CD14-positive monocyte (primary cell): ENCODE results near the gene ASB16. TPM values are rescaled to one million over a fixed set of nuclear protein-coding genes. Genes with fewer than 3 reads are reported as not detected.

ENCODE experiments used
- DNase-seq, 3 donors: peaks; one replicate each; pipeline ENCODE4 v3.0.0-alpha.2; 2011 to 2022
- H2AFZ ChIP-seq: 2 replicates; pipeline ENCODE4 v1.6.0; 2012; ENCODE audit warnings: mild to moderate bottlenecking, low read depth, low read length, inconsistent platforms; ENCODE audit not compliant: insufficient read depth, poor library complexity, severe bottlenecking
- H3K27ac ChIP-seq, 2 donors: 1 replicate in 1 of 2; 2 replicates in 1 of 2; pipeline ENCODE4 v1.5.1; 2012 to 2013; ENCODE audit warnings: low read length in 2 of 2, control low read depth in 1 of 2, inconsistent platforms in 1 of 2, low read depth in 1 of 2, mild to moderate bottlenecking in 1 of 2
- H3K27me3 ChIP-seq, 2 donors: one replicate each; pipeline versions ENCODE4 v1.6.0 to v1.6.1; 2011 to 2013; ENCODE audit warnings: low read length in 2 of 2; ENCODE audit not compliant: control insufficient read depth in 2 of 2, insufficient read depth in 2 of 2
- H3K36me3 ChIP-seq, 2 donors: replicated peaks in 1 of 2; 1 replicate in 1 of 2; 2 replicates in 1 of 2; pipeline versions ENCODE4 v1.5.1 to v1.6.1; 2012 to 2013; ENCODE audit warnings: low read length in 2 of 2, control low read depth in 1 of 2, inconsistent platforms in 1 of 2, mild to moderate bottlenecking in 1 of 2; ENCODE audit not compliant: insufficient read depth in 2 of 2, control insufficient read depth in 1 of 2
- H3K4me1 ChIP-seq, 2 donors: 1 replicate in 1 of 2; 2 replicates in 1 of 2; pipeline versions ENCODE4 v1.5.1 to v1.6.1; 2012 to 2013; ENCODE audit warnings: low read length in 2 of 2, control low read depth in 1 of 2, inconsistent platforms in 1 of 2, mild to moderate bottlenecking in 1 of 2, moderate library complexity in 1 of 2; ENCODE audit not compliant: insufficient read depth in 2 of 2, control insufficient read depth in 1 of 2
- H3K4me2 ChIP-seq: replicated peaks from 2 replicates; pipeline ENCODE3; 2012; ENCODE audit warnings: low read length, moderate library complexity, mild to moderate bottlenecking; ENCODE audit not compliant: poor library complexity, severe bottlenecking; ENCODE audit errors: extremely low read depth
- H3K4me3 ChIP-seq, 3 experiments: fragments of 200-600 bp in 1 of 3; sonication (generic) in 1 of 3; replicated peaks in 1 of 3; 1 replicate in 2 of 3; 2 replicates in 1 of 3; pipeline ENCODE4 v1.5.1; 2011 to 2013; ENCODE audit warnings: low read length in 3 of 3, mild to moderate bottlenecking in 3 of 3, control low read depth in 2 of 3, low read depth in 2 of 3, inconsistent platforms in 1 of 3, moderate library complexity in 1 of 3
- H3K79me2 ChIP-seq: 2 replicates; pipeline ENCODE4 v1.6.0; 2012; ENCODE audit warnings: mild to moderate bottlenecking, control low read depth, inconsistent platforms, low read length, moderate library complexity; ENCODE audit not compliant: insufficient read depth
- H3K9ac ChIP-seq: 2 replicates; pipeline ENCODE4 v1.6.0; 2017; ENCODE audit warnings: low read length, mild to moderate bottlenecking; ENCODE audit not compliant: insufficient read depth, poor library complexity, severe bottlenecking
- H3K9me3 ChIP-seq, 2 donors: replicated peaks in 1 of 2; 1 replicate in 1 of 2; 2 replicates in 1 of 2; pipeline versions ENCODE4 v1.5.1 to v1.6.1; 2012 to 2013; ENCODE audit warnings: low read length in 2 of 2, control low read depth in 1 of 2; ENCODE audit not compliant: control insufficient read depth in 1 of 2, insufficient read depth in 1 of 2
- H4K20me1 ChIP-seq: 2 replicates; pipeline ENCODE4 v1.6.0; 2012; ENCODE audit warnings: mild to moderate bottlenecking, low read length, control low read depth, moderate library complexity; ENCODE audit not compliant: insufficient read depth
- H3K27ac Mint-ChIP-seq, 7 donors: one replicate each; pipeline ENCODE4 v1.8.0; 2020; ENCODE audit warnings: mild to moderate bottlenecking in 7 of 7, mixed read lengths in 7 of 7, moderate library complexity in 6 of 7, inconsistent platforms in 2 of 7
- H3K27me3 Mint-ChIP-seq, 3 donors: one replicate each; pipeline ENCODE4 v1.8.0; 2021 to 2022; ENCODE audit warnings: low read depth in 3 of 3, mild to moderate bottlenecking in 3 of 3, mixed read lengths in 3 of 3, moderate library complexity in 3 of 3, inconsistent platforms in 1 of 3
- H3K36me3 Mint-ChIP-seq, 2 donors: one replicate each; pipeline ENCODE4 v1.8.0; 2020; ENCODE audit warnings: mixed read lengths in 2 of 2, inconsistent platforms in 1 of 2, mild to moderate bottlenecking in 1 of 2
- H3K4me1 Mint-ChIP-seq: one replicate; pipeline ENCODE4 v1.8.0; 2020; ENCODE audit warnings: mild to moderate bottlenecking, mixed read lengths
- H3K4me3 Mint-ChIP-seq, 2 donors: one replicate each; pipeline ENCODE4 v1.8.0; 2020; ENCODE audit warnings: mild to moderate bottlenecking in 2 of 2, mixed read lengths in 2 of 2, moderate library complexity in 1 of 2
- H3K9me3 Mint-ChIP-seq, 7 donors: one replicate each; pipeline ENCODE4 v1.8.0; 2020 to 2022; ENCODE audit warnings: mixed read lengths in 7 of 7, mild to moderate bottlenecking in 6 of 7, moderate library complexity in 6 of 7, inconsistent platforms in 2 of 7
- WGBS: methylation state at CpG from one replicate; pipeline ENCODE4 v1.1.5; 2013; ENCODE audit warnings: missing lambda C conversion rate; ENCODE audit not compliant: insufficient coverage; 5-methylcytosine and 5-hydroxymethylcytosine counted together
- intact Hi-C, 2 donors: fragments of 100-400 bp; cut with micrococcal nuclease; formaldehyde crosslinking; loops; one replicate each; pipeline versions ENCODE4 v1.15.0 to v1.15.1; 2023
- polyA plus RNA-seq, 3 donors: library from polyadenylated mRNA; depleted of rRNA in 1 of 3; unstranded in 2 of 3; stranded (reverse) in 1 of 3; fragments of 300-500 nt in 2 of 3; fragments of >200 nt in 1 of 3; fragmentation: Illumina TruSeq in 2 of 3; gene quantifications; 1 replicate in 2 of 3; 2 replicates in 1 of 3; pipeline ENCODE4 v1.2.3, GENCODE V29; 2012 to 2021
- TF ChIP-seq, protein P1 (sequence below): fragments of 200-600 bp; IDR thresholded peaks from one replicate; pipeline ENCODE4 v1.8.0; 2022; ENCODE audit warnings: antibody characterized with exemption, mild to moderate bottlenecking

The ASB16 gene
- polyA plus RNA-seq, 3 donors, result not detected

DNA sequence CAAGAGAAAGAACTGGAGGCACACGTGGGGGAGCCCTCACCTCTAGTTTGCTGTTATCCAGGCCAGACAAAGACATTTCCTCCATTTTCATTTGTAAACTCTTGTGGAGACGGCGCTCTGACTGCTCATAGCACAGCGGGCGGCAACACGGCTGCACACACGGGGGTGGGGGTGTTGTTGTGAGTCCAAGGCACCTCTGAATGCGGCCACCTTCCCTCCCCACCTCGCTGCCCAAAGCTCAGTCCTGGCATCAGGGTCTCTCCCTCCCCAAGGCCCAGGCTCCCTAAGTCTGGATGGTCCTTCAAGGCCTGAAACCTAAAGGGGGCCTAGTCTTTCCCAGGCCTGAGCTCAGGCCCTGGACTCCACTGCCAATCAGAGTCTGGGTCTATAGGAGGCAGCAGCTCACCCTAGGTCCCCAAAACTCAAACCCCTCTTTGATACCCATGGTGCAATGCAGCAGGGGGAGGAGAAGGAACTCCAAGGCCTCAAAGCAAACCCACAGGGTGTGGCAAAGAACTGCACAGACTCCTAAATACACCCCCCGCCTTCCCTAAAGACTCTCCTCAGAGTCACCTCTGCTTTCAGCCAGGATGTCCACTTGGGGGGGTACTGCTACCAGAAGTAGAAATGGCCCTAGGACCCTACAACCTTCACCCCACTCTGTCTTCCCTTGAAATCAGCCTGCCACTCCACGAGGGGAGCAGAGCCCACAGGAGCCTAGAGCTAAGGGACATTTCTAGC is 27.6 kb downstream of the ASB16 start:
- intact Hi-C loops, result loop anchor here in 1 of 2 donors (1.0 kb wide), 2 partner anchors 10 to 21 kb away; partner anchors contain the start of gene UBTF
- Histone ChIP-seq H3K27me3 (no peaks in the 10 kb centered on the region), H4K20me1 (peaks cover 43% of the 10 kb centered on the region), H3K27ac (peak overlapping the region; percentile 89 to 94), H3K4me2 (peak overlapping the region; percentile 98), H3K9ac (peak overlapping the region; percentile 82), H2AFZ (peak overlapping the region; percentile 15), H3K4me3 (peak overlapping the region; percentile 83 to 97 (median 97)), H3K9me3 (no peaks in the 10 kb centered on the region), H3K79me2 (peaks cover 47% of the 10 kb centered on the region), H3K4me1 (peaks cover 31 to 36% of the 10 kb centered on the region in 2 donors), H3K36me3 (peaks cover 40 to 46% of the 10 kb centered on the region in 2 donors)
- Mint-ChIP-seq H3K4me3 (peak overlapping the region; percentile 83 to 91), H3K9me3 (no peaks in the 10 kb centered on the region), H3K36me3 (peaks cover 40 to 44% of the 10 kb centered on the region in 2 donors), H3K4me1 (peaks cover 36% of the 10 kb centered on the region), H3K27ac (peak overlapping the region; percentile 85 to 95 (median 91)), H3K27me3 (peaks cover 0 to 2% (median 0%) of the 10 kb centered on the region in 3 donors)
- WGBS, result 71% methylated on average over 1 of the region's 11 CpGs
- DNase-seq, result peak; percentile 49 to 57 (median 51)
- TF ChIP-seq, protein P1, sequence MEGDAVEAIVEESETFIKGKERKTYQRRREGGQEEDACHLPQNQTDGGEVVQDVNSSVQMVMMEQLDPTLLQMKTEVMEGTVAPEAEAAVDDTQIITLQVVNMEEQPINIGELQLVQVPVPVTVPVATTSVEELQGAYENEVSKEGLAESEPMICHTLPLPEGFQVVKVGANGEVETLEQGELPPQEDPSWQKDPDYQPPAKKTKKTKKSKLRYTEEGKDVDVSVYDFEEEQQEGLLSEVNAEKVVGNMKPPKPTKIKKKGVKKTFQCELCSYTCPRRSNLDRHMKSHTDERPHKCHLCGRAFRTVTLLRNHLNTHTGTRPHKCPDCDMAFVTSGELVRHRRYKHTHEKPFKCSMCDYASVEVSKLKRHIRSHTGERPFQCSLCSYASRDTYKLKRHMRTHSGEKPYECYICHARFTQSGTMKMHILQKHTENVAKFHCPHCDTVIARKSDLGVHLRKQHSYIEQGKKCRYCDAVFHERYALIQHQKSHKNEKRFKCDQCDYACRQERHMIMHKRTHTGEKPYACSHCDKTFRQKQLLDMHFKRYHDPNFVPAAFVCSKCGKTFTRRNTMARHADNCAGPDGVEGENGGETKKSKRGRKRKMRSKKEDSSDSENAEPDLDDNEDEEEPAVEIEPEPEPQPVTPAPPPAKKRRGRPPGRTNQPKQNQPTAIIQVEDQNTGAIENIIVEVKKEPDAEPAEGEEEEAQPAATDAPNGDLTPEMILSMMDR, result no peak

DNA sequence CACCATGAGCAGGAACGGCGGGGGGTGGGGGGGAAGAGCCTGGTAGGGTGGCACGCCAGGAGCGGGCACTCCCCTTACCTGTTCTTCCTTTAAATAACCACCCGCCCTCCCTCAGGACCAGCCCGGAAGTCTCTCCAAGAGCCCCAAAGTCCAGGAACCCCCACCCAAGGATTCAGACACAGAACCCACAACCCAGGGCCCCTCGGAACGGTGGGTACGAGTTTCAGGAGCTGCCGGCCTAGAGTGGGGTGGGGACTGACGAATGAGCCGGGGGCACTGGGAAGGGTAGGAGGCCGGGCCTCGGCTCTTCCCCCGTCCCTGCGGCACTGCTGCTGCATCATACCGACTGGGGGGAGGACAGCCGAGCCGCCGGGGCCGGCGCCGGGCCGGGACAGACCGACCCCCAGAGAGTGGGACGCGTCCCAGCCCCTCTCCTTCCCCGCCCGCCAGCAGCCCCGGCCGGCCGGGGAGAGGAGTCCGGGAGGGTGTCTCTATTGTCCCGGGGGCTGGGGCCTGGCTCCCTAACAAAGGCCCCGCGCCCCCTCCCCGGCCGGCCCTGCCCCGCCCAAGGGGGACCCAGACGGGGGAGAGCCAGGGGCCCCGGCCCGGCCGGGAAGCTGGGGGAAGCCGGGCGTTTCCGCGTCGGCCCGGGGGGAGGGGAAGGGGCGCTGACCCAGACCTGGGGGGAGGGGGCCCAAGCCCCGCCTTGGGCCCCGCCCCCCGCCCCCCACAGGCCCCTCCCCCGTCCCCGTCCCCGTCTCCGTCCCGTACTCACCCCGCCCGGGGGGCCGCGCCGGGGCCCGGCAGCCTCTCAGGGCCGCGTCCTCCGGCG is 28.4 kb downstream of the ASB16 start:
- Histone ChIP-seq H3K36me3 (peaks cover 32 to 39% of the 10 kb centered on the region in 2 donors), H3K4me2 (peak overlapping the region; percentile 98), H3K9me3 (no peaks in the 10 kb centered on the region), H4K20me1 (peaks cover 35% of the 10 kb centered on the region), H3K27me3 (no peaks in the 10 kb centered on the region), H3K79me2 (peaks cover 47% of the 10 kb centered on the region), H3K4me1 (peaks cover 39 to 42% of the 10 kb centered on the region in 2 donors), H3K4me3 (peak overlapping the region; percentile 83 to 97 (median 97)), H2AFZ (peak overlapping the region; percentile 15), H3K9ac (peak overlapping the region; percentile 82), H3K27ac (peak overlapping the region; percentile 89 to 94)
- intact Hi-C loops, result loop anchor here in 1 of 2 donors (1.0 kb wide), 2 partner anchors 11 to 20 kb away; partner anchors contain the start of gene UBTF
- Mint-ChIP-seq H3K4me3 (peak overlapping the region; percentile 83 to 91), H3K36me3 (peaks cover 35 to 39% of the 10 kb centered on the region in 2 donors), H3K4me1 (peaks cover 44% of the 10 kb centered on the region), H3K27me3 (peaks cover 0 to 2% (median 0%) of the 10 kb centered on the region in 3 donors), H3K27ac (peak overlapping the region; percentile 85 to 95 (median 91)), H3K9me3 (no peaks in the 10 kb centered on the region)
- peak; percentile 27 to 42 (median 42) for DNase-seq
- TF ChIP-seq, protein P1, result no peak
- WGBS, result 2% methylated on average over 23 of the region's 68 CpGs
